ENCODE results near the gene MYOM3.
"Not testable (repeated sequence)": the region's sequence is repeated elsewhere in the genome, so short reads cannot be mapped to it uniquely, and the experiment has no call there.

The MYOM3 gene

DNA sequence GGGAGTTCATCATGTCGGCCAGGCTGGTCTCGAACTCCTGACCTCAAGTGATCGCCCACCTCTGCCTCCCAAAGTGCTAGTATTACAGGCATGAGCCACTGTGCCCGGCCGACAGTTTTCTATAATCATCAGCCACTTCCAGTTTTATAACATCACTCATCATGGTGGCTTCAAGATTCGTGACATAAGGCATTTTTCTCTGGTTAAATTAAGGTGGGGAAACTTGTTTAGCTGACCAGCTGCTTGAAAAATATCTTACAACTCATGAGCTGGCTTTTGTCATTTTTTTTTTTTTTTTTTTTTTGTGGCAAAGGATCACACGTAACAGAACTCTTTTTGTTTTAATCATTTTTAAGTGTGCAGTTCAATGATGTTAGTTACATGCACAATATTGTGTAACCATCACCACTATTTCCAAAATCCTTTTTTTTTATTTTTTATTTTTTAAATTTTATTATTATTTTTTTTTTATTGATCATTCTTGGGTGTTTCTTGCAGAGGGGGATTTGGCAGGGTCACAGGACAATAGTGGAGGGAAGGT is 80.9 kb downstream of the MYOM3 start:
- not testable (repeated sequence) for DNase-seq (ENCODE audit: low read depth)

DNA sequence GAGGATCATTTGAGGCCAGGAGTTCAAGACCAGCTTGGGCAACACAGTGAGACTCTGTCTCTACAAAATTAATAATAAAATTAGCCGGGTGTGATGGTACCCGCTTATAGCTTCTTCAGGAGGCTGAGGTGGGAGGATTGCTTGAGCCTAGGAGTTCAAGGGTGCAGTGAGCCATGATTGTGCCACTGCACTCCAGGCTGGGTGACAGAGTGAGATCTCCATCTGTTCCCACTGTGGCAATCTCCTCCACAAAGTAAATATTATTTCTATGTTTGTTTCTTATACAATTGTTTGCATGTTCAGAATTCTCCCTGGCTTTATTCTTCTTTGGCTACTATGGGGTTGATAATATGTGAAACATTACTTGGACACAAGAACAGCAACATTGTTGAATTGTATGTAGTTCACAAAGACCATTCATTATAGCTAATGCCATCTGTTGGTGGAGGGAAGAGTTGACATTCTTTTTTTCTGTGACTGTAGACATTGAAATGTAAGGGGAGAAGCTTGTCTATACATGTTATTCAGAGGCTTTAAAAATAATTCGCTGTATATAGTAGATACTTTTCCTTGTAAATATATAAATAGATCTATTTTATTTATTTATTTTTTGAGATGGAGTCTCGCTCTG is 84.0 kb downstream of the MYOM3 start:
- DNase-seq (ENCODE audit: low read depth): peak; percentile 64

DNA sequence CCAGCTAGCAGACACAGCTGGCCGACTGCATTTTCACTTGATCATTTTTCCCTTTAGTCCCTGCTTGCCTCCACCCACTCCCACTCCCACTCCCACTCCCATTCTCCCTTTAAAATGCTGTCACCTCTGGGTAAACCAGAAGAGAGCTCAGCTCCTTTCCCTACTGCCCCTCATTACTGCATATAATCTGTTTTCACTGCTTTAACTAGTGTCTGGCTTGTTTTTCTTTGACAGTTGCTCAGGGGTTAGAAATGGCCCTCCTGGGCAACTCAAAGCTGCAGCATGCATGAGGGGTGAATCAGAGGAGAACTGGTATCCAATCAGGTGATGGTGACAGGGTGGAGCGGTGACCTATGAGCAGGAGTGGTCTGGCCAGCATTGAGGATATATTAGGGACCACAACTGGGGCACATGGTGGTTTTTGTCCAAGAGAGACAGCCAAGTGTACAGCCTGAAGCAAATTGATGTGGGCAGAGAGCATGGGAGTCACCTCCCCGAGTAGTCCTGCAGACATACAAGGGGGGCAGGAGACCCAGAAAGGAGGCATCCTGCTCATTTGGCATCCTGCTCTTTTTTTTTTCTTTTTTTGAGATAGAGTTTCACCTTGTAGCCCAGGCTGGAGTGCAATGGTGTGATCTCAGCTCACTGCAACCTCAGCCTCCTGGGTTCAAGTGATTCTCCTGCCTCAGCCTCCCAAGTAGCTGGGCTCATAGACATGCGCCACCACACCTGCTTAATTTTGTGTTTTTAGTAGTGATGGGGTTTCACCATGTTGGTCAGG is 89.2 kb downstream of the MYOM3 start:
- DNase-seq (ENCODE audit: low read depth): peak; percentile 60

DNA sequence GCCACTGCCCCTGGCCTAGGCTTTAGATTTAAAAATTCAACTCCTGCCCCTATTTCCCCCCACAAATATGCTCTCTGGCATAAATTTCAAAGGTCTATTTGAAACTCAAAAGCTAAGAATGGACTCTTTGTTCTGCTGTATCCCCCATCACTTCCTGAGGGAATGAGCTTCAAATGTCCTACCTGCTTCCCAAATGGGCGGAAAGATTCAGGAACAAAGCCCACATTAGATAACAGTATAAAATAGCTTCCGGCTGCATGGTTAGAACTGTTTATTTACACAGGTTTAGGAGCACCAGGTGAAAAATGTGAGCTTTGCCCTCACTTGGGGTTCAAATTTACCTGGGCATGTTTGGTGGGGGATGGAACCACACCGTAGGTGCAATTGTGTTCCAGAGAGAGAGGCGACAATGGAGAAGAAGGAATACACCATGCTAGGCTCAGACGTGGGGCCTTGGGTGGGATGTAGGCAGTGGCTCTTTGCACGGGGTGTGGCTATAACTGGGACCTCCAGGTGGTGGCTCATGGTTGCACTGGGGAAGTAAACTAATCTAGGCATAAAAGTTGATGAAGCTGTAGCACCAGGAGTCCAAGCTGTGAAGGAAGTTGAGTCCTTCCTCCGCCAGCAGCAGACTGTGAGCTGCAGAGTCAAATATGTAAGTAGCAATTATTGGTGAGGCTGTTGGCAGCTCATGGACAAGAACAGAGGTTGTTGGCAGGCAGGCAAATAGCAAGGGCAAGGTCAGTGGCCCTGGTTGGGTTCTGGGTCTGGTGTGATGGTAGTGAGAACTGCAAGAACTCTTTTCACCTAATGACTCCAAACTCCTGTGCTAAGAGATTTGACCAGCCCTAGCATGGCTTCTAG is 90.3 kb downstream of the MYOM3 start:
- peak; percentile 32 for DNase-seq (ENCODE audit: low read depth)

DNA sequence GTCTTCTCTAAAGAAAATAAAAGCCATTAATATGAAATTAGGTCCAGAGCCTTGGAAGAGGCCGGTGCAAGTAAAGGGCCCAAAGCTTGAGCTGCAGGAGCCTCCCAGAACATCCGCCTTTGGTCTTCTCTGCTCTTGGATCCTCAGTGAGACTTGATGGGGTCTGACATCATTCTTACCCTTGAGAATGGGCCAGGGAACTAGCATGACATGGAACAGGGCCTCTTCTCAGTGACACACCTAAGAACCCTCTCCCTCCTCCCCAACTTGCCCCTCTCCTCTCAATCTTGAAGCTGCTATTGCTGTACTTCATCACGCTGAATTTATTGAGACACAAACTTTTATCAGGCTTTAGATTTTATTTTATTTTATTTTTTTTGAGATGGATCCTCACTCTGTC is 91.5 kb downstream of the MYOM3 start:
- DNase-seq (ENCODE audit: low read depth): no peak

DNA sequence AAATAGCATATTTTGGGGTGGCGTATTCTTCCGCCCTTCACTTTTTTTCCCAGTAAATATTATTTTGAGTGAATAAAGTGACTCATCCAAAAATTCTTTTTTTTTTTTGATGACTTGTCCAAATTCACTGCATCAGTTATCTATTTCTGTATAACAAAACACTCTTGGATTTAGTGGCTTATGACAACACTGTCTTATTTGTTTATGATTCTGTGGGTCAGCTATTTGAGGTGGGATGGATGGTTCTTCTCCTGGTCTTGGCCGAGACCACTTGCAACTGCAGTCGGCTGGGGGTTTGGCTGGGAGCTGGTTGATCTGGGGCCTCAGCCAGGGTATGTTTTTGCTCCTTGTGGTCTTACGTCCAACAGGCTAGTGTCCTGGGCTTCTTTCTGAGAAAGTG is 91.9 kb downstream of the MYOM3 start:
- DNase-seq (ENCODE audit: low read depth): peak; percentile 31

DNA sequence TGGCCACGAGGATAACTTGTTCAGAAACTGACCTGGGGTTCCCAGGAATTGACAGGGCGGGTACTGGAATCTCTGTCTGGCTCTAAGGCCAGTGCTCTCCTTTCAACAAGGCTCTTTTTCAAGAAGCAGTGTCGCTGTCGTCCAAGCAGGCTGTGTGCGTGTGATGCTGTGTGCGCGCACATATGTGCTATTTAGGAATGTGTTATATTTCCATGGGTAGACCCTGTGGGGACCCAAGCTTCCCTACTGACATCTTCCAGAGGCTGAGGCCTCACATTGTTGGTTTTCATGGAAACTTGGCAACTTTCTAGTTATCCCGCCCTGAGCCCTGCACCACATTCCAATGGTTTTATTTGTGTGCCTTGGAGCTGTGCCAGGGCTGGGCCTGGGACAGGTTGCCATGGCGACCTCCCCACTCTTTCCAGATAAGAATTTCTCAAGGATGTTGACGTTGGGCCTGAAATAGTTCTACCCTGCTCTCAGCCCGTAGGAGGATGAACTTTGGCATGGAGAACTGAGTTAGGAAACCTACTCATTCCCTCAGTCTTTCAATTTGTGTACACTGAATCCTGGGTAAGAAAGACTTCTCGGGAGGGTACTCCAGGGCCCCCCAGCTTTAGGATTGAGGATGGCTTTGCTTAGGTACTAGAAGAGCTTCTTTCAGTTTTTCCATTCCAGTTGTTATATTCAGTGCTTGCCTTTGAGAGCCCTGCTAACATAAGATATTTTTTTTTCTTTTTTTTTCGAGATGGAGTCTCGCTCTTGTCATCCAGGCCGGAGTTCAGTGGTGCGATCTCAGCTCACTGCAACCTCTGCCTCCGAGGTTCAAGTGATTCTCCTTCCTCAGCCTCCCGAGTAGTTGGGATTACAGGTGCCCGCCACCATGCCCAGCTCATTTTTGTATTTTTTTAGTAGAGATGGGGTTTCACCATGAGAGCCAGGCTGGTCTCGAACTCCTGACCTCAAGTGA is 93.0 kb downstream of the MYOM3 start:
- peak; percentile 100 for DNase-seq (ENCODE audit: low read depth)

DNA sequence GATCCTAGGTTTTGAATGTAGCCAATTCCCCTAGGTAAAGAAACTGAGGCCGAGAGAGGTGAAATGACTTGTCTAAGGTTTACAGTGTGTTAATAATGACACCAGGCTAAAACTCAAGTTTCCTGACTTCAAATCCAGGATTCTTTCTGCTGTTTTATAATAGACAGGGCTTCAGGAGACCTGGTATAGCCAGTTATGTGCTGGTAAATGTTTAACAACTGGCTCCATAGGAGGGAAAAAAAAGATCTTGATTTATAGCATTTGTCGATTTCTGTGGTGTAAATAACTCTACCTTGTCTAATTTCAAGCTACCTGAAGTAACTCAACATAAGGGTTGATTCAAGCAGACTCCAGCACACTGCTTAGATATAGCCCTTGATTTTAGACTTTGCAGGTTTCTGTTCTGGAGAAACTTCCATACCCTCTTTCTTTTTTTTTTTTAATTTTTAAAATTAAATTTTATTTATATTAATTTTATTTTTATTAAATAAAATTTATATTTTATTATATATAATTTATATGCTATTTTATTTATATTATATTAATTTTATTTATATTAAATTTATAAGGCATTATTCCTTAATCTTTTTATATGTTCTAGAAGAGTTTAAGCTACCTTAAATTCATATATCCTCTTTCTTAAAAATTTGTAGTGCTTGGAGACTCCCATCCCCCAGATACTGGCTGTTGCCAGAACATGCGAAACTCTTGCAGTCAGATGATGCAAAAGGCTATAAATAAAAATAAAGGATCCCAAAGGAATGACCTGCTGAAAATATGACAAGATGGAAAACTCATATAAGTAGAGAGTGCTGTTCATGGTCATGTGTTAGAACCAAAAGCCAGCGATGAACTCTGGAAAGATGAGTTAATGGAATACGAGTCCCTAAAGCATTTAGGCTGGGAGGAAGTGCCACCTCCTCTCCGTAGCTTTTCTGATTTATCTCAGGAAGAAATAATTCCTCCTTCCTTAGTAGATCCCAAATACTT is 96.4 kb downstream of the MYOM3 start:
- DNase-seq (ENCODE audit: low read depth): peak; percentile 81

DNA sequence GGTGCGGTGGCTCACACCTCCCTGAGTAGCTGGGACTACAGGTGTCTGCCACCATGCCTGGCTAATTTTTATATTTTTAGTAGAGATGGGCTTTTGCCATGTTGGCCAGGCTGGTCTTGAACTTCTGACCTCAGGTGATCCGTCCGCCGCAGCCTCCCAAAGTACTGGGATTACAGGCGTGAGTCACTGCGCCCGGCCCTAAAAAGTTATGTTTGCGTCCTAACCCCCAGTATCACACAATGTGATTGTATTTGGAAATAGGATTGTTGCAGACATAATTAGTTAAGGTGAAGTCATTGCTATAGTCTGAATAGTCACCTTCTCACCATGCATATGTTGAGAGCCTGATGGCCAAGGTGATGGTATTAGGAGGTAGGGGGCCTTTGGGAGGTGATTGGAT is 99.1 kb downstream of the MYOM3 start:
- not testable (repeated sequence) for DNase-seq (ENCODE audit: low read depth)

DNA sequence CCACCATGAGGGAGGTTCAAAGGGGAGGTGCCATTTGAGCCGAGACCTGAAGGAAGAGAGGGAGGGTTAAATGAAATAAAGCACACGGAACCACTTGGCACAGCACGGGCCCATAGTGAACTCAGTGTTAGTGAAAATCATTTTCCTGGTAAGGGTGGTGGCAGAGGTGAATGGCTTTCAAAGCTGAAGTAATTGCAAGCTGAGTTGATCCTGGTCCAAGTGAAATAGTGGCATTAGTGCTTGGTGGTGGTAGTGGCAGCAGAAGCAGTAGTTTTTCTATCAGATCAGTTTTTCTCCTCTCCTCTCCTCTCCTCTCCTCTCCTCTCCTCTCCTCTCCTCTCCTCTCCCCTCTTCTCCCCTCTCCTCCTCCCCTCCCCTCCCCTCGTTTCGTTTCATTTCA is 101.3 kb downstream of the MYOM3 start:
- DNase-seq (ENCODE audit: low read depth): no peak

DNA sequence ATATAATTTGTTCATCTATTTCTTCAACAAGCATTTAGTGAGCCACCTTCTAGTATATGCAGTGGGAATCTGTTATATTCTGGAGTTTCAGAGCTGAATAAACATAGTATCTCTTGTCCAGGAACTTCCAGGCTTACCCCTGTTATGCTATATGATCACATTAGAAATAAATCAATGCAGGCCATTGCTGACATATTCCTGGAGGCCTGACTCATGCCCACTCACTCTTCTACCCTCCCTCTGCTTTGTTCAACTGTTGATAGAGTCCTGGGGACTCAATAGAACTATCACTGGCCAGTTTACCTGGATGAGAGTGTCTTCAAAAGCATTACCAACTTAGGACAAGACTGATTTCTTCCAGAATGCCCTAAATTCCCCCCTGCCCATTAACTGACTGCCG is 102.5 kb downstream of the MYOM3 start:
- DNase-seq (ENCODE audit: low read depth): no peak

DNA sequence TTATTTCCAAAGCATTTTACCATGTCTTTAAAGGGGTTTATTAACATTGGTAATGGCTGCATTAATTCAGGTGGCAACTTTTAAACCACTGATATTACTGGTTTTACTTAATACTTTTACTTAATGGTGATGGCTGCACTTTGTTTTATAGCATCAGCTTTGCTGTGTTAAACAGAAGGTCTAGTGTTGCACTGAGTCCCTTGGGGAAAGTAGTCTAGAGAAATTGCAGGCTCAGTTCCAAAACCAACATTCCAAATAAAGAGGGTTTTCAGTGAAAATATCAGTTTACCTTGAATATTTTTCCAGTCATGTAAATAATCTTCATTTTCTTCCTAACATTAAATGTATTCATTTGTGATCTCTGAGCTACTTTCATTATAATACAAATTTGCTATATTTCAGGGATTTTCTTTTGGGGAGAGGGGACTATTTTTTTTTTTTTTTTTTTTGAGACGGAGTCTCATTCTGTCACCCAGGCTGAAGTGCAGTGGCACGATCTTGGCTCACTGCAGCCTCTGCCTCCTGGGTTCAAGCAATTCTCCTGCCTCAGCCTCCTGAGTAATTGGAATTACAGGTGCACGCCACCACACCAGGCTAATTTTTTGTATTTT is 103.3 kb downstream of the MYOM3 start:
- DNase-seq (ENCODE audit: low read depth): peak; percentile 83

DNA sequence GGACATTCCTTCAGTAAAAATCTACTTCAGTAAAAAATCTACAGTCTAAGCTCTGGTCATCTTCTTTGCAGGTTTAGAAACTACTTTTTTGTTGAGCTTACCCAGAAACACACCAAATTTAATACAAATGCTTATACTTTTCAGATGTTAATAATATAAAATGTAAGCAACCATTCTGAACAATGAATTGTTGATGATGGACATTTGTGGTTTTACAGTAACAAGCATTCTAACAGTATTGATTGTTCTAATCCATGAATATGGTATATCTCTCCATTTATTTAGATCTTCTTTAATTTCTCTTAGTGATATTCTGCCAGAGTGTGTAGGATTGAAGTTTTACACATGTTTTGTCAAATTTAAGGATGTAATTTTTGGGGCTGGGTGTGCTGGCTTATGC is 104.9 kb downstream of the MYOM3 start:
- DNase-seq (ENCODE audit: low read depth): no peak

Measured in fibroblast of gingiva (primary cell).